Measurements from ENCODE around the gene KCTD5.

Gene KCTD5

DNA sequence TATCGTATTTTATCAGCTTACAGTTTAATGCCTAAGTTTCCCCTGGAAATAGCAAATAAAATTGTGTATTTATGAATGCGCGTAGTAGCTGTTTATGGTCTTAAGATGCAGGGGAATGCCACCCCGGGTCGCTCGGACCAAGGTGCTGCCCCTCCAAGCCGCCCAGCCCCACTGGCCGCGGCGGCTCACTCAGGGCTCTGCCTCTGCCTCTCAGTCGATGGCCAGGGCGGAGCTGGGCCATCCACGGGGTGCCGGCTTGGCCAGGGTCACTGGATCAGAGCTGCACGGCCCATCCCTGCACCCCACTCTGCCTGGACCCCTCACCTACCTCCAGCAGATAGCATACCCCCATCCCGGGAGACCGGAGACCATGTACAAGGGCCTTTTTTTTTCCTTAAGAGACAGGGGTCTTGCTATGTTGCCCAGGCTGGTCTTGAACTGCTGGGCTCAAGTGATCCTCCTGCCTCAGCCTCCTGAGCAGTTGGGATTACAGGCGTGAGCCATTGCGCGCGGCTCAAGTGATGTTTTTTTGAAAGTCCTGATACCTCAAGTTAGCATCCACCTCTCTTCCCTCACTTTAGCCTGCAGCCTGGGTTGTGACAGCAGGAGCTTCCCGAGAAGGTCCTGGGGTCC is 26.7 kb downstream of the KCTD5 start:
- no peak for DNase-seq (ENCODE audit: insufficient read length, low spot score)
- FAIRE-seq, result no peak
- TF ChIP-seq CTCF (IDR thresholded peaks at IDR 0.05; ENCODE audit: insufficient read depth, missing control alignments), result no peak

DNA sequence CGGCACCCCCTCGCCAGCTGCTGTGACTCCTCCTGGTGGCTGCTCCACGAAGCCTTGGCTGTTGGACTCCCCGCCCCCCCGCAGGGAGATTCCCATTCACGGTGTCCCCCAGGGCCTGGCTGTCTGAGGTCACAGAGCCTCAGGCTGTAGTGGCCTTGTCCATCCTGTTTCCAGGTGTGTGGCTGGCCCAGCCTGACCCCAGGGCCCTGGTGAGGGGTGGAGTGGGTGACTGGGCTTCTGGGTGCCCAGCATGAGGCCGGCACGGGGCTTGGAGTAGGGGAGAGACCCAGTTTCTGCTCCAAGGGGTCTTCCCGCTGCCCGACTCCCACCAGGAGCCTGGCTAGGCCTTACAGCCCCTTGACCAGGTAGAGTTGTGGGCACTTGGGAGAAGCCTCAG is 27.3 kb downstream of the KCTD5 start:
- no peak for DNase-seq (ENCODE audit: insufficient read length, low spot score)
- TF ChIP-seq CTCF (IDR thresholded peaks at IDR 0.05; ENCODE audit: insufficient read depth, missing control alignments), result no peak
- no peak for FAIRE-seq

DNA sequence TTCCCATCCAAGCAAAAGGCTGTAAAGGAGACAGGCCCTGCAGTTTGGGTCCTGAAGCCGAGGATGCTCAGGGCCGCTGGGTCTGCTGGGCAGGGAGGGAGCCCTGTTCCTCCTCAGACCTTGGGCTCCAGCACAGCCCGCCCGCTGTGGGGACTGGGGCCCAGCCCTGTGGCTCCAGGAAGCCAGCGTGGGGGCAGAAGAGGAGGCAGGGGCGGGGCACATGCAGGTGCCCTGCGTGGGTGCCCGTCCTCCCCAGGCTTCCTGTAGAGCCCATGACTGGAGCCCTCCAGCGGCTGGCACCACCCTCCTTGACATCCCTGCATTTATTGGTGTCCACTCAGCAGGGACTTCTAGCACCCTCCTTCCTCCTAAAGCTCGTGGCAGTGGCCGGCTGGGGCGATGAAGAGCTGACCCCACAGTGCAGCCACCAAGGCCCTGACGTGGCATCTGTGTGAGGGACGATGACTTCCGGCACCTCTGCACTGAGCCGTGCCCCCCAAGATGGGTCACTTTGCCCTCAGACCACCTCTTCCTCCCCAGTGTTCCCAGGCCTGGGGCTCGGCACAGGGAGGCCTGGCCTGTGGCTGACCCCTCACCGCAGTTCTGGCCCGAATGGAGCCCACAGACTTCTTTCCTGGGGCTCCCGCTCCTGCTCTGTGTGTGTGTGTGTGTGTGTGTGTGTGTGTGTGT is 27.8 kb downstream of the KCTD5 start:
- DNase-seq (ENCODE audit: insufficient read length, low spot score) (no peak), FAIRE-seq (no peak)
- no peak for TF ChIP-seq CTCF (IDR thresholded peaks at IDR 0.05; ENCODE audit: insufficient read depth, missing control alignments)

GRCh38 chr16:2710711-2711231 is 28.4 kb downstream of the KCTD5 start:
- DNase-seq (ENCODE audit: insufficient read length, low spot score) (no peak), FAIRE-seq (no peak)
- no peak for TF ChIP-seq CTCF (IDR thresholded peaks at IDR 0.05; ENCODE audit: insufficient read depth, missing control alignments)

DNA sequence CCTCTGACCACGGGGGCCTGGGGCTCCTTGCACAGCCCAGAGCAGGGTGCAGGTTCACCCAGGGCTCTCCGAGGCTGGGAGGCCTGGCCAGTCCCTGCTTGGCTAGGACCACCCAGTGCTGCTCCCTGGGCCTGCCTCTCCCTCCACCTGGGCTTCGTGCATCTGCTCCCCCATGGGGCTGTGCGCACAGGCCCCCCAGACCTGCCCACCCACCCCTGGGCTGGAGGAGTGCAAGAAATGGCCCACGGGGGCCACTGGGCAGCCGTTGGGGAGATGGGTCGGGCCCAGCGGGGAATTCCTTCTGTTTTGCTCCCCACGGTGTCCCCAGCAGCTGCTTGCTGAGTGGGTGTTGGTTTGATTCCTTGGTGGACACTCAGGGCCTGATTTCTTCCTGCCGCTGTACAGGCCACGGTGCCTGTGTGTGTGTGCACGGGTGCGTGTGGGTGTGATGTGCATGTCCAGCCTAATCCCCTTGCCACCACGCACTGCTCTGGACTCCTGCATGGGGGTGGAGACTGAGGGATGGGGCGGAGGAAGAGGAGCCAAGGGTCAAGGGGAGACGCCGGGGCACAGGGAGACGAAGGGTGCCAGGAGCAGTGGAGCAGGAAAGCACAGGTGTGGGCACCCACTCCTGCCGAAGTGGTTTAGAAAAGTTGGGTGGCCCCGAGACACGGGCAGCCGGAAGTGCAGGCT is 29.2 kb downstream of the KCTD5 start:
- no peak for DNase-seq (ENCODE audit: insufficient read length, low spot score)
- no peak for FAIRE-seq
- no peak for TF ChIP-seq CTCF (IDR thresholded peaks at IDR 0.05; ENCODE audit: insufficient read depth, missing control alignments)

- DNase-seq (ENCODE audit: insufficient read length, low spot score), result no peak
- no peak for FAIRE-seq
- TF ChIP-seq CTCF (IDR thresholded peaks at IDR 0.05; ENCODE audit: insufficient read depth, missing control alignments), result no peak
These were observed 29.7 kb downstream of the KCTD5 start for GRCh38 chr16:2712063-2712441.
